Measurements from ENCODE around the gene ELN.

The ELN gene

DNA sequence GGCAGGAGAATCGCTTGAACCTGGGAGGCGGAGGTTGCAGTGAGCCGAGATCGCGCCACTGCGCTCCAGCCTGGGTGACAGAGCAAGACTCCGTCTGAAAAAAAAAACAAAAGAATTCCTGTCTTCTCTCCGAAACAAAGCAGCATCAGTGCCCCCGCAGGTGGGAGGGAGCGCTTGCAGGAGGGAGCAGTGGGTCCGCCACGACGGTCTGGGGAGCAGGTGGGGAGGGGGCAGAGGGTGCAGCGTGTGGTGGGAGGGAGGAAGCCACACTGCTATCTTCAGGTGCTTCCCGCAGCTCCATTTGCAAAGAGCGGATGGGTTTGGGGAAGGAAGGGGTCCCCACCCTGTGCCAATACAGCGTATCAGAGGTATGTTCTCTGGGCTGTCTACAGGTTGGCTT, 87.4 kb downstream of the ELN start:
- DNase-seq, result peak in 2 of 3 donors; percentile 52 to 59
- Histone ChIP-seq H3K27ac (ENCODE audit: insufficient read depth in 1 of 2, low read depth in 1 of 2, low read length in 2 of 2, poor library complexity in 1 of 2, severe bottlenecking in 2 of 2) (no peak overlapping the region), H3K4me1 (ENCODE audit: control extremely low read depth in 1 of 4, control insufficient read depth in 4 of 4, insufficient read depth in 4 of 4, low read length in 3 of 4) (peaks cover 0 to 3% (median 0%) of the 10 kb centered on the region in 4 experiments), H3K9me3 (ENCODE audit: control extremely low read depth in 1 of 5, control insufficient read depth in 4 of 5, insufficient read depth in 2 of 5, low read depth in 1 of 5, low read length in 4 of 5) (no peaks in the 10 kb centered on the region), H3K36me3 (ENCODE audit: control insufficient read depth in 4 of 4, insufficient read depth in 4 of 4, low read length in 3 of 4) (peaks cover 3 to 34% (median 18%) of the 10 kb centered on the region in 4 experiments), H3K4me3 (ENCODE audit: control insufficient read depth in 1 of 7, extremely low read depth in 1 of 7, insufficient read depth in 4 of 7, low read depth in 2 of 7, low read length in 6 of 7) (no peak overlapping the region), H3K27me3 (replicated peaks in 2 of 5; ENCODE audit: control insufficient read depth in 4 of 5, insufficient read depth in 5 of 5, low read length in 4 of 5) (no peaks in the 10 kb centered on the region)
- ChIA-PET POLR2A (no interaction called here), CTCF (interaction anchor here (0.6 to 1.8 kb wide), 3 partner anchors 14 to 160 kb away, joined by 3 to 4 read pairs (median 3); no protein-coding TSS in a partner anchor)
- WGBS (ENCODE audit: insufficient coverage), result 68% methylated on average over 13 of the region's 17 CpGs

DNA sequence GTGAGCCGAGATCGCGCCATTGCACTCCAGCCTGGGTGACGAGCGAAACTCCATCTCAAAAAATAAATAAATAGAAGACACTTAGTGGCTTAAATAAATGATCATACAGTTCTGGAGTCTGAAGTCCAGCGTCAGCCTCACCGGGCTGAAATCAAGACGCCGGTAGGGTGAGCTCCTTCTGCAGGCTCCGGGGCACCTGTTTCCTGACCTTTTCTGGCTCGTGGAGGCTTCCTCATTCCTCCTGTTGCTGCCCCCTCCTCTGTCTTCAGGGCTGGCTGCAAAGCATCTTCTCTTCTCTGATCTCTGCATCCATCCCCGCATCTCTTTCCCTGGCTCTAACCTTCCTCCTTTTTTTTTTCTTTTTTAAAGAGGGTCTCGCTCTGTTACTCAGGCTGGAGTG, 88.4 kb downstream of the ELN start:
- DNase-seq, result peak in 2 of 3 donors; percentile 59 to 68
- peaks cover 3 to 35% (median 24%) of the 10 kb centered on the region in 4 experiments for H3K36me3 ChIP-seq (ENCODE audit: control insufficient read depth in 4 of 4, insufficient read depth in 4 of 4, low read length in 3 of 4)
- H3K27me3 ChIP-seq (replicated peaks in 2 of 5; ENCODE audit: control insufficient read depth in 4 of 5, insufficient read depth in 5 of 5, low read length in 4 of 5), result no peaks in the 10 kb centered on the region
- ChIA-PET CTCF (interaction anchor here (1.2 kb wide), 1 partner anchor 13 kb away, joined by 3 read pairs; no protein-coding TSS in a partner anchor), POLR2A (no interaction called here)
- H3K9me3 ChIP-seq (ENCODE audit: control extremely low read depth in 1 of 5, control insufficient read depth in 4 of 5, insufficient read depth in 2 of 5, low read depth in 1 of 5, low read length in 4 of 5), result no peaks in the 10 kb centered on the region
- H3K4me1 ChIP-seq (ENCODE audit: control extremely low read depth in 1 of 4, control insufficient read depth in 4 of 4, insufficient read depth in 4 of 4, low read length in 3 of 4), result peaks cover 0 to 3% (median 0%) of the 10 kb centered on the region in 4 experiments
- WGBS (ENCODE audit: insufficient coverage), result 45% methylated on average over 8 of the region's 13 CpGs
- no peak overlapping the region for H3K27ac ChIP-seq (ENCODE audit: insufficient read depth in 1 of 2, low read depth in 1 of 2, low read length in 2 of 2, poor library complexity in 1 of 2, severe bottlenecking in 2 of 2)
- no peak overlapping the region for H3K4me3 ChIP-seq (ENCODE audit: control insufficient read depth in 1 of 7, extremely low read depth in 1 of 7, insufficient read depth in 4 of 7, low read depth in 2 of 7, low read length in 6 of 7)
